ENCODE results near the gene C6orf163. TPM values are rescaled to one million over a fixed set of nuclear protein-coding genes. Genes with fewer than 3 reads are reported as not detected.

Gene C6orf163
- total RNA-seq, 4 donors from 2014 or later = 1.9 to 10.1 (median 3.0) TPM

- WGBS = 71% methylated on average over 10 of the region's 10 CpGs
- H3K4me3 ChIP-seq = no peak overlapping the region
- no peak overlapping the region for H3K27ac ChIP-seq
- TF ChIP-seq EP300 (IDR thresholded peaks at IDR 0.05) (no peak), POLR2AphosphoS5 (IDR thresholded peaks at IDR 0.05) (no peak), POLR2A (IDR thresholded peaks at IDR 0.05) (no peak), CTCF (IDR thresholded peaks at IDR 0.05) (no peak)
- H3K36me3 ChIP-seq = no peaks in the 10 kb centered on the region
- DNase-seq (ENCODE audit: low spot score in 2 of 2) = no peak
- H3K27me3 ChIP-seq = no peaks in the 10 kb centered on the region
- H3K4me1 ChIP-seq = no peaks in the 10 kb centered on the region
- no peaks in the 10 kb centered on the region for H3K9me3 ChIP-seq
Observed at GRCh38 chr6:87396595-87397392, 52.2 kb downstream of the C6orf163 start.

- no peaks in the 10 kb centered on the region for H3K9me3 ChIP-seq
- H3K36me3 ChIP-seq = no peaks in the 10 kb centered on the region
- H3K27ac ChIP-seq = no peak overlapping the region
- 83% methylated on average over 1 of the region's 1 CpG for WGBS
- no peaks in the 10 kb centered on the region for H3K4me1 ChIP-seq
- H3K4me3 ChIP-seq = no peak overlapping the region
- TF ChIP-seq POLR2AphosphoS5 (IDR thresholded peaks at IDR 0.05) (no peak), POLR2A (IDR thresholded peaks at IDR 0.05) (no peak), EP300 (IDR thresholded peaks at IDR 0.05) (no peak), CTCF (IDR thresholded peaks at IDR 0.05) (no peak)
- no peak for DNase-seq (ENCODE audit: low spot score in 2 of 2)
- H3K27me3 ChIP-seq = no peaks in the 10 kb centered on the region
Observed at GRCh38 chr6:87397656-87398055, 53.0 kb downstream of the C6orf163 start.

GRCh38 chr6:87401832-87402231 lies 57.2 kb downstream of the C6orf163 start:
- H3K4me3 ChIP-seq = no peak overlapping the region
- H3K27me3 ChIP-seq = no peaks in the 10 kb centered on the region
- H3K27ac ChIP-seq = no peak overlapping the region
- TF ChIP-seq EP300 (IDR thresholded peaks at IDR 0.05) (no peak), POLR2AphosphoS5 (IDR thresholded peaks at IDR 0.05) (no peak), POLR2A (IDR thresholded peaks at IDR 0.05) (no peak), CTCF (IDR thresholded peaks at IDR 0.05) (no peak)
- DNase-seq (ENCODE audit: low spot score in 2 of 2) = no peak
- H3K36me3 ChIP-seq = no peaks in the 10 kb centered on the region
- H3K4me1 ChIP-seq = no peaks in the 10 kb centered on the region
- no peaks in the 10 kb centered on the region for H3K9me3 ChIP-seq
- 83% methylated on average over 3 of the region's 3 CpGs for WGBS

GRCh38 chr6:87407561-87407900 lies 62.9 kb downstream of the C6orf163 start:
- TF ChIP-seq EP300 (IDR thresholded peaks at IDR 0.05) (no peak), CTCF (IDR thresholded peaks at IDR 0.05) (no peak), POLR2AphosphoS5 (IDR thresholded peaks at IDR 0.05) (no peak), POLR2A (IDR thresholded peaks at IDR 0.05) (no peak)
- peak in 1 of 2 donors; percentile 65 for DNase-seq (ENCODE audit: low spot score in 2 of 2)
- Histone ChIP-seq H3K4me3 (peak overlapping the region; percentile 97), H3K9me3 (no peaks in the 10 kb centered on the region), H3K4me1 (peaks cover 3% of the 10 kb centered on the region), H3K36me3 (no peaks in the 10 kb centered on the region), H3K27me3 (no peaks in the 10 kb centered on the region), H3K27ac (peak overlapping the region; percentile 78)
- under 1% methylated on average over 10 of the region's 10 CpGs for WGBS

- no peaks in the 10 kb centered on the region for H3K9me3 ChIP-seq
- no peaks in the 10 kb centered on the region for H3K27me3 ChIP-seq
- H3K36me3 ChIP-seq = no peaks in the 10 kb centered on the region
- peaks cover 3% of the 10 kb centered on the region for H3K4me1 ChIP-seq
- peak; percentile 83 to 85 for DNase-seq (ENCODE audit: low spot score in 2 of 2)
- H3K4me3 ChIP-seq = peak within 1 kb of the TSS; percentile 97
- 2% methylated on average over 16 of the region's 82 CpGs for WGBS
- TF ChIP-seq POLR2A (IDR thresholded peaks at IDR 0.05) (no peak), POLR2AphosphoS5 (IDR thresholded peaks at IDR 0.05) (no peak), CTCF (IDR thresholded peaks at IDR 0.05) (no peak), EP300 (IDR thresholded peaks at IDR 0.05) (no peak)
- peak within 1 kb of the TSS; percentile 78 for H3K27ac ChIP-seq
Observed at GRCh38 chr6:87407901-87408720, 63.5 kb downstream of the C6orf163 start, which contains the start of gene CFAP206. Gene CFAP206 (plus strand): TSS chr6:87407972. CDS start chr6:87409840, 1,868 bp downstream.
